ENCODE measurements around the gene HEPN1. TPM values are rescaled to one million over a fixed set of nuclear protein-coding genes. Genes with fewer than 3 reads are reported as not detected.

Gene HEPN1
- total RNA-seq, 1 experiment from 2014 or later: not detected

DNA sequence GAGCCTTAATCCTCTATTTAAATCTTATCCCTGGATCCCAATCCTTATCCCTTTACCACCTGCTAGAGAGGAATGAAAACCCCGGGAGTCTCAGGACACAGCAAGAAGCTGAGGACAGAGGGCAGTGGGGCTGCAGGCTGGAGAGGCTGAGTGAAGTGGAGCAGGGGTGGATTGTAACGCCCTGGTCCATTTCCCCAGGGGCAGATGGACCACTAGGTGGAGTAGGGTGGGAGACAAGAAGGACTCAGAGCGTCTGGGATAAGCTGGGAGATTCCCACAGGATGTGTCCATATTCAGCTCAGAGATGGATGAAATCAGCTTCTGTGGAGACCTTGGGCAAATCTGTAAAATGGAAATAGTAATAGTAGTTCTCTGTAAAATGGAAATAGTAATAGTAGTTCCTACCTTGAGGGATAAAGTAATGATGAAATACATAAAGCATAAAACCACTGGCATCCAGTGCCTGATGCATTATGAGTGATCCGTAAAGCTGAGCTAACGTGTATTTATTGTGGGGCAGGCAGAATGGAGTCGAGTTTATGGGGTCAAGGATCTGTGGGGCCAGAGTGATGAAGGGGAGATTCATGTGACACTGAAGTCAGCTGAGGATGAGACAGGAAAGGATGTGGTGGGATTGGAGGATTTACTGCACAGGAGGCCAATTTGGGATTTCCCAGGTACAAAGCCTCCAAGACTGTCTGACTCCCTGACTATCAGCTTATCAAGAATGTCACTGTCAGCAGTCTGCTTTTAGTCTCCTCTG is 19.5 kb upstream of the HEPN1 start:
- peak; percentile 56 for DNase-seq (ENCODE audit: low read depth)

DNA sequence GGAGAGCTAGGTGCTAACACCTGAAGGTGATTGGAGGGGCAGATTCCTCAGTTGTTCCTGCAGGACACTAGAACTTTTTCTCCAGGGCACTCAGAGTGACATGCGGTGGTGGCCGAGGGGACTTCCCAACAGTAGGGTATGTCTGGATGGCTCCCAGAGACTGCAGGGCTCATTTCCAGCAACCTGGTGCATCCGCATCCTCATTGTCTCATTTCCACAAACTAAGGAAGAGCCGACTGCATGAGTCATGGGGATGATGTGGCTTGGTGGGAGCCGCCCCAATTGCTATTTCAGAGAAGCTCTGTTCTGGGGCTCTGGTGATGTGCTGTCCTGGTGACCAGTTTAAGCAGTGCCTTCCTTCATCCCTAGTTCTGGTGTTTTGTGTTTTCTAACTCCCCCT is 18.6 kb upstream of the HEPN1 start:
- peak; percentile 92 for DNase-seq (ENCODE audit: low read depth)

- DNase-seq (ENCODE audit: low read depth): no peak
These were observed 16.4 kb upstream of the HEPN1 start for GRCh38 chr11:124902616-124903015.

DNA sequence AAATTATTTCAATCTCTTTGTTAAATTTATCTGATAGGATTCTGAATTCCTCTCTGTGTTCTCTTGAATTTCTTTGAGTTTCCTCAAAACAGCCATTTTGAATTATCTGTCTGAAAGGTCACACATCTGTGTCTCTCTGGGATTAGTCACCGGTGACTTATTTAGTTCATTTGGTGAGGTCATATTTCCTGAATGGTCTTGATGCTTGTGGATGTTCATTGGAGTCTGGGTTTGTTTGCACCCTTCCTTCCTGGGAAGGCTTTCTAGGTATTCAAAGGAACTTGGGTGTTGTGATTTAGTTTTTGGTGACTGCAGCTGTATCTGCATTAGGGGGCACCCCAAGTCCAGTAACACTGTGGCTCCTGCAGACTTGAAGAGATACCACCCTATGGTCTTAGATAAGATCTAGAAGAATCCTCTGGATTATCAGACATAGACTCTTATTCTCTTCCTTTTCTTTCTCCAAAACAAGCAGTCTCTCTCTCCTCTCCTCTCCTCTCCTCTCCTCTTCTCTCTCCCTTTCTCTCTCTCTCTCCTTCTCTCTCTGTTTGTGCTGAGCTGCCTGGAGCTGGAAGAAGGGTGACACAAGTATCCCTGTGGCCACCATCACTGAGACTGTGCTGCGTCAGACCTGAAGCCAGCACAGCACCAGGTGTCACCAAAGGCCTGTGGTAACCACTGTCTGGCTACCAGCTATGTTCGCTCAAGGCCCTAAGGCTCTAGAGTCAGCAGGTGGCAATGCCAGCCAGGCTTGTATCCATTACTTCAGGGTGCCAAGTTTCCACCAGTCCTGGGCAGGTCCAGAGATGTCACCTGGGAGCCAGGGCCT is 3.3 kb upstream of the HEPN1 start:
- peak; percentile 27 for DNase-seq (ENCODE audit: low read depth)

DNA sequence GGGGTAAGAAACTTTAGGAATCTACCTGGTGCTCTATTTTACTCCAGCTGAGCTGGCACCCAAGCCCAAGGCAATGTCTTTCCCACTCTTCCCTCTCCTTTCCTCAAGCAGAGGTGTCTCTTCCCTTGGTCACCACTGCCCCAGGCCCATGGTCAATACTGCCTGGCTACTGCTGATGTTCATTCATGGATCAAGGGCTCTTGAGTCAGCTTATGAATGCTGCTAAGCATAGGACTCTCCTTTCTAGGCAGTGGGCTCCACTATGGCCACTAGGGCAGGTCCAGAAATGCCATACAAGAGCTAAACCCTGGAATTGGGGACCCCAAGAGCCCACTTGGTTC is 2.7 kb upstream of the HEPN1 start:
- DNase-seq (ENCODE audit: low read depth): no peak

DNA sequence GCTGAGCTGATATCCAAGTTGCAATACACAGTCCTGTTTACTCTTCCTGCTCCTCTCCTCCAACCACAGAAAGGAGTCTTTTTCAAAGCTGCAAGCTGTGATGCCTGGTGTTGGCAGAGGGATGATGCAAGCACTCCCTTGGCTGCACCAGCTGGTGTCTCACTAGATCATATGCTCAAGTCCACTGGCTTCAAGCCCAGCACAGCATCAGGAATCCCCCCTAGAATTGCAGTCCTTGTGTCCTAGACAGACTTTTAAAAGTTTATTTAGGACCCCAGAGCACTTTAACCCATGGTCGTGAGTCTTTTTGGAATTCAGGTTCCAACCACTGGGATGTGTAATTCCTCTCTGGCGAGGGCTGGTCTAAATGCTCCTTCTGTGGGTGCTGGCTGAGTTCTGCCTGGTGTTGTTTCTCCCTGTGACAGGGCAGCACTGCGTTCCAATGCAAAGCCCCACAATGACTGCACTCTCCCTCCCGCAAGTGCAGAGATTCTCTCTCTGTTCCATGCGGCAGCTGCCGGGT is 1.9 kb upstream of the HEPN1 start:
- DNase-seq (ENCODE audit: low read depth): no peak

GRCh38 chr11:124919898-124920297 is 848 bp downstream of the HEPN1 start:
- no peak for DNase-seq (ENCODE audit: low read depth)

GRCh38 chr11:124920356-124920755 is 1.3 kb downstream of the HEPN1 start:
- DNase-seq (ENCODE audit: low read depth): no peak

- no peak for DNase-seq (ENCODE audit: low read depth)
These were observed 2.0 kb downstream of the HEPN1 start for GRCh38 chr11:124920870-124921609.

GRCh38 chr11:124922831-124923230 is 3.8 kb downstream of the HEPN1 start:
- no peak for DNase-seq (ENCODE audit: low read depth)

DNA sequence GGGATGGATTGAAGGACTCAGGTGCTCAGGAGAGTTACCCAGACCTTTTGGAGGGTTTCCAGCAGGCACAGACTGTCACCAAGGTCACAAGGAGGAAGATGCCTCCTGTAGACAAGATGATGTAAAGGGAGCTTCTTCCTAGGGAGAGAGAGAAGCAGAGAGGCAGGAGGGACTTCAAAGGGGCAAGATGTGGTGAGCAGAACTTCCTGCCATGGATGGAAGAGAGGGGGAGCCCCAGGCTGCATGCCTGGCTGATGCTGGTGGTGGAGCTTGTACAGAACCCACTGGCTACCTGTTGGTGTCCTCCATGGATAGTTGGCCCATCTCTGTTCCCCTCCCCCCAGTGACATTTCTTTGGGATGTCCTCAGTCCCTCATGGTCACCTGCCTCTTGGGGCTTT is 4.2 kb downstream of the HEPN1 start:
- DNase-seq (ENCODE audit: low read depth): no peak

DNA sequence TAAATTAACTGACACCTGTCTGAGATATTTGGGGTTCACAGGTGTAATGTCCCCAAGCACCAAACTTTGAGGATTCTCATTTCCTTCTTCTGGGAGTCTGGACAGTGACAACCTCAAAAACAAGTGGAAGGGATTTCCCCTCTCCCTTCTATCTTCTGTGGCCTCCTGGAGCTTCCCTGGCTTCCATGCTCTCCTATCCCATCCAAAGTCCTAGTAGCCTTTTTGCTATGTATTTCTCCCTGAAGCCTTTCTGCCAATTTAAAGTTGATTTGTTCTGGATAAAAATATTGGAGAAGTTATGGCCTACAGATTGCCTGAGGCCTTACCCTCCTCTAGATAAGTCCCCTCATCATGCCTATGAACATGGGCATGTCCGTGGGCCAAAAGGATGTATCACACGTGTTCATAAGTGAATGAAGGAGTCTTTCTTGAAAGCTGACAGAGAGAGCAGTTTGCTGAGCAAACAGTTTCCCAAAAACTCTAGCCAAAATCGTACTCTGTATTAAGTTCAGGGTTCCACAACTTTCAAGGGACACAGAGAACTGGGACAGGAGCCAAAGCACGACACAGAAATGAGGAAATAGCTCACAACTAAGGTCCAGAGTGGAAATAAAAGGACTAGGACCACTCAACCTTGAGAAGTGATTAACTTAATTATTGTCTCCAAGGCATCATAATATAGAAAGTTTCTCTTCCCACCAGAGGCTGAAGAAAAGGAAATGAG is 10.1 kb downstream of the HEPN1 start:
- no peak for DNase-seq (ENCODE audit: low read depth)

DNA sequence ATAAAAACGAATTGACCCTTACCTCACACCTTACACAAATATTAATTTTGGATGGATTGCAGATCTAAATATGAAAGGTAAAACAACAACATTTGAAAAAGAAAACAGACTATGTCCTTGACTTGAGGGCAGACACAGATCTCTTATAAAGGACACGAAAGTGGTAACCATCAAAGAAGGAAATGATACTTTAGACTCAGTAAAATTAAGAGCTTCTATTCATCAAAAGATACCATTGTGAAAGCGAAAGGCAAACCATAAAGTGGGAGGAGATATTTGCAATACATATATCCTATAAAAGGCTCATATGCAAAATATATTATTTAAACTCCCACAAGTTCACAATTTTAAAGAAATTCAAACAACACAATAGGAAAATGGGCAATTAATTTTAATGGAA is 11.7 kb downstream of the HEPN1 start:
- no peak for DNase-seq (ENCODE audit: low read depth)

GRCh38 chr11:124934862-124935547 is 16.0 kb downstream of the HEPN1 start:
- peak; percentile 50 for DNase-seq (ENCODE audit: low read depth)

DNA sequence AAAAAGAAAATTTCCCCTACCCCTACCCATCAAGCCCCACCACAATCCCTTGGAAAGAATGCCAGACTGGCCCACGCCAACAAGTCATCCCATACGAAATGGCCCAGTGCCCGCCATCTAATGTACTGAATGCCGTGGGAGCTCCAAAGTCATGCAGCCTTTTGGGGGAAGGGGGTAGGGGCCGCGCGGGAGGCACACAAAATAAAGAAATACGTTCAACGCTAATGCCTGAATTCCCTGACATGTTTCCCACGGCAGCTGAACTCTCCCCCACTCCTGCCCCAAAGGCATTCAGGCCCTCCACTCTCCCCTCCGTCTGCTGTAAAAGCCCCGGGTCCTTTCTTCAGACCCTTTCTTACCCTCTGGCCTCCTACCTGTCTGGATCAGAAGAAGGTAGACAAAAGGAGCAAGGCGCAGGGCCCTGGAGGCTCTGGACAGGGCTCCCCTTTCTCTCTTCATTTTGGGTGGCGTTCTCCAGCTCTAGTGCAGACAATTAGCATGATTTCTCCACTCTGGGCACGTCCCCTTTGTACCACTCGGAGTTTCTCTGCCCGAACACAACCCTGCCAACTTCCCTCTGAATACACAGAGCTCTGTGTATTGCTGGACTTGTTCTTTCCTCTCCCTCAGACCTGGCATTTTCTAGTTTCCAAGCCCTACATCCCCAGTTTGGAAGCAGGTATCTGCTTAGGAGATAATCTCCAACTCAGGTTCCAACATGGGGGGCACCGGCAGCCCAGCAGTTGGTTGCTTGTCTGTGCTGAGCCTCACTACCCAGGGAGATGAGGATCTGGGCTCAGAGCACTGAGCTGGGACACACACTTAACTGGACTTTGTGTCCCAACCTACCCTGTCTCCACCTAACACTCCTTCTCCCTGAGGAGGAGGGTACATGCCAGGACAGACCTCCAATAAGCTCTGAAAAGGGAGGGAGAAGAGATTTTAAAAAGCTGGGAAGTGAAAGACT is 16.8 kb downstream of the HEPN1 start, which contains the start of gene HEPACAM:
TSS of gene HEPACAM (minus strand) at position 500 of the 967 bp plus-strand sequence. CDS start at position 459, 41 bp downstream.
- DNase-seq (ENCODE audit: low read depth): no peak

DNA sequence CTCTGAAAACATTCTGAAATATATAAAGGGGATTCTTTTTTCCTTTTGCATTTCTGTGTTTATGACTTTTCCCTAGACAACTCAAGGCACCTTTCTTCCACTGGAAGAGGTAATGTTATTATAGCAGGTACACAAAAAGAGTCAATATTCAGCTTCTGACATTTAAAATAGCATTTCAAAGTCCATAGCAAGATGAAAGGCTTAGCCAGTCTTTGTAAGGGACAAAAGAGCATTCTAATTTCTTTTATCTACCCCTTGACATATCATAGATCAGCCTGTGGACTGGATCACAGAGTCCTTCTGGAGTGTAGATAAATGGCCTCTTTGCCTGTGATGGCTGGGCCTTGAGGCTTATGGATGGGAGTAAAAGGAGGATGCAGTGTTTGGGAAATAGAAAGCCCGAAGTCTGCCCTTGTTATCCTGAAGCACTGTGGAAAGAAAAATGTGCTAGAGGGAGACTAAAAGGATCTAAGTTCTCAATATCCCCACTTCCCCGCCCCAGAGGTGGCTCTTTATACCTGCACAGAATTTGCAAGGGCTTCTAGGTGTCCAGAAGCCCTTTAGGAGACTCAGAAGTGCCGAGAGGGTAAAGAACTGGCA is 18.4 kb downstream of the HEPN1 start:
- DNase-seq (ENCODE audit: low read depth): no peak

GRCh38 chr11:124938206-124938765 is 19.2 kb downstream of the HEPN1 start:
- no peak for DNase-seq (ENCODE audit: low read depth)

DNA sequence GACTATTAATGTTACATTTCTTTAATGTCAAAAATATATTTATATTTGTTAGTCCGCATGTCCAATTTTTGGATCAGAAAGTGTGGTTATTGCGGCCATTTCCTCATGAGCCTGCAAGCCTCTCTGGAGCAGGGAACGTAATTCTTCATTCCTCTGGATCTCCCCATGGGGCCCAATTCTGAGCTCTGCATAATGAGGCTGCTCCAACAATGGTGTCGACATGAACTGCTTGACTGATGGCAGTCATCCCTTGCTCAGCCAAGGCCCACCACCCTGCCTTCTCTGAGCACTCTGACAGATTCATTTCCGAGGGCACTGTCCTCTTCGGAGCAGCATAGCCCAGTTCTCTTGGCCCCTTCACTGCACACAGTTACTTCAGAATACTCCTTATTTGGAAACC is 19.9 kb downstream of the HEPN1 start:
- DNase-seq (ENCODE audit: low read depth): no peak

DNA sequence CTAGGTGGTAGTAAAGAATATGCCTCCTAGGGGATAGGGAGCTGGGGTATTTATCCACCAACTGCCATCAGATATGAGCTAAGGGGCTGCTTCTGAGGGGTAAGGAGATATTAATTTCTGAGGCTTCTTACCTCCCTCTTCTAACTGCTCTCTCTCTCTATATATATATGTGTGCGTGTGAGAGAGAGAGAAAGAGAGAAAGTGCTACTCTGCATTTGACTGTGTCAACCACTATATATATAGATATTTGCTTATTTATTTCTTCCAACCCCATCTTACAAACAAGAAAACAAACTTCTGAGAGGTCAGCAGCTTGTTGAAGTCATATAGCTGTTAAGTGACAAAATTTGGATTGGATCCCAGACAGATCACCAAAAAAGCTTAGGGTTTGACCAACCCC is 22.7 kb downstream of the HEPN1 start:
- DNase-seq (ENCODE audit: low read depth): no peak
